Measurements from ENCODE around the gene TRABD2A.

TRABD2A gene

DNA sequence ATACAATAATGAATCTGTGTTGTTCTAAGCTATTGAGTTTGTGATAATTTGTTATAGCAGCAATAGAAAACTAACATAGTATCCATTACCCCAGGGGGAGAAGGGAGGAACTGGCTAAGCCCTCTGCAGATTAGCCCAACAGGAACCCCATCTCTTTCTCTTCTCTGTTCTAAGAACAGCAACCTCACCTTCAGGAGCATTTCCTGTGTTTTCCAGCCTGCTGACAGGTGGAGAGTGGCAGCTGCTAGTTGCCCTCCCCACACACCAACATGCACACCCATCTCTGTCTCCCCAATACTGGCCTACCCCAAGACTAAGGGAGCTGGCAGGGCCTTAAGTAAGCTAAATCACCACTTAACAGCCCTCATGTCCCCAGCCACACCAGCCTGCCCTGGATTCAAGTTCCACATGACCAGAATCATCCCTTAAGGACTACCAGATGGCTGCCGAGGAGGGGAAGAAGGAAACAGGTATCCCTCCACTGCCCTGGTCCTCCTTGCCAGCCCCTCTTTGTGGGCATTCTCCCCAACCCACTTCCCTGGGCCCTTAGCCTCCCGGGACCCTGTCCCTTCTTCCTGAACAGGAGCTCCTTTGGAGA, 52.8 kb downstream of the TRABD2A start:
- H3K4me3 ChIP-seq (ENCODE audit: low read depth in 1 of 2, low read length in 2 of 2) = no peak overlapping the region
- no peaks in the 10 kb centered on the region for H3K9me3 ChIP-seq (ENCODE audit: low read length)
- H3K36me3 ChIP-seq (ENCODE audit: insufficient read depth, low read length) = no peaks in the 10 kb centered on the region
- H3K27me3 ChIP-seq (ENCODE audit: control insufficient read depth in 1 of 2, insufficient read depth in 2 of 2, low read length in 2 of 2) = no peaks in the 10 kb centered on the region
- H3K9ac ChIP-seq (ENCODE audit: low read length) = no peak overlapping the region
- no peaks in the 10 kb centered on the region for H3K4me1 ChIP-seq (ENCODE audit: insufficient read depth, low read length)
- H3K27ac ChIP-seq (ENCODE audit: low read depth, low read length) = no peak overlapping the region

DNA sequence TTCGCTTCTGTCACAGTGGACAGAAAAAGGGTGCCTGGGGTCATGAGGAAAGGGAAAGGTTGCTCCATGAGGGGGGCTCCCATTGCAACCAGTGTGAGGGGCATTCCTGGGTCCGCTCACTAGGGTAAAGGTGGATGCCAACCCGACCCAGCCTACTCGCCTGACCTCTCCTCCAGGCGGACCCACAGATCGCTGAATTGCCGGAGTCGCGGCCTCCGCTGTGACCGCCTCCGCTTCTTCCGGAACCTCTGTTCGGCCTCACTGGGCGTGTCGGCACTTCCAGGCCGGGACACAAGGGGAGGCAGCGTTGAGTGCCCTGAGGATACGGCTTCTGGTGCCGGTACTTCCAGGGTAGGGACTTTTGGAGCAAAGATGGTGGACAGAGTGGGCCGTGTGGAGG, 57.1 kb downstream of the TRABD2A start:
- H3K4me1 ChIP-seq (ENCODE audit: insufficient read depth, low read length) = no peaks in the 10 kb centered on the region
- H3K27me3 ChIP-seq (ENCODE audit: control insufficient read depth in 1 of 2, insufficient read depth in 2 of 2, low read length in 2 of 2) = no peaks in the 10 kb centered on the region
- no peak overlapping the region for H3K9ac ChIP-seq (ENCODE audit: low read length)
- no peaks in the 10 kb centered on the region for H3K9me3 ChIP-seq (ENCODE audit: low read length)
- H3K4me3 ChIP-seq (ENCODE audit: low read depth in 1 of 2, low read length in 2 of 2) = no peak overlapping the region
- H3K27ac ChIP-seq (ENCODE audit: low read depth, low read length) = no peak overlapping the region
- H3K36me3 ChIP-seq (ENCODE audit: insufficient read depth, low read length) = no peaks in the 10 kb centered on the region

DNA sequence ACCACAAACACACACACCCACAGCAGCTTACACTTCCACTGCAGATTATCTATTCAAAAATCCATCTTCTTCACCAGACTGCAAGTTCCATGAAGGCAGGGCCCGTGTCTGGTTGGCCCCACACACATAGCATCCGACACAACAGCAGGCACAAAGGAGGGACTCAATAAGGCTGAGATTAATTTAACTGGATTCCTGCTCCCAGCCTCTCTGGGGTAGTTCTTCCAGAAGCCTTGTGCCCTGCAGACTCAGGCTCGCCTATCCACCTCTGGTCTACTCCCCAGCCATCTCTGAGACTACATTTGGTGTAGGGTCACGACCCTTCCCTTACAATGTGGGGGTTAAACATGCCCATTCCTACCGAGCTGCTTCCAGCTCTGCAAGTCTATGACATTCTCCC, 57.7 kb downstream of the TRABD2A start:
- H3K36me3 ChIP-seq (ENCODE audit: insufficient read depth, low read length) = no peaks in the 10 kb centered on the region
- H3K9ac ChIP-seq (ENCODE audit: low read length) = no peak overlapping the region
- H3K9me3 ChIP-seq (ENCODE audit: low read length) = no peaks in the 10 kb centered on the region
- no peaks in the 10 kb centered on the region for H3K4me1 ChIP-seq (ENCODE audit: insufficient read depth, low read length)
- H3K27me3 ChIP-seq (ENCODE audit: control insufficient read depth in 1 of 2, insufficient read depth in 2 of 2, low read length in 2 of 2) = no peaks in the 10 kb centered on the region
- no peak overlapping the region for H3K4me3 ChIP-seq (ENCODE audit: low read depth in 1 of 2, low read length in 2 of 2)
- no peak overlapping the region for H3K27ac ChIP-seq (ENCODE audit: low read depth, low read length)

DNA sequence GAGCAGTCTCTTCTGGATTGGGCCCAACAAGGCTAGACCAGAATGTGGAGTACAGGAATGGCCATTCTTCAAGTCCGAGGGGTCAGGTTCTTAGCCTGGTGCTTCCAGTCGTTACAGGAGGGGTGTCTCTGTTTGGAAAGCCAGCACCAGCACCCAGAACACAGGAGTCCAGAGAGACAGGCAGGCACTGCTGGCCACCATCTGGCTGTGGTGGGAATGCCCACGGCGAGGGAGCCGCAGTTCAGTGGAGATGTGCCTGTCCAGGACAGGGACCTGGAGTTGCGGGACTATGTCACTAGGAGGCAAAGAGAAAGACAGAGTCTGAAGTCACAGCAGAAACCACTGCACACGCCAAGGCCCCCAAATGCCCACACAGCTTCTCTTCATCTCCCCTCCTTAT, 59.1 kb downstream of the TRABD2A start:
- no peaks in the 10 kb centered on the region for H3K27me3 ChIP-seq (ENCODE audit: control insufficient read depth in 1 of 2, insufficient read depth in 2 of 2, low read length in 2 of 2)
- H3K4me3 ChIP-seq (ENCODE audit: low read depth in 1 of 2, low read length in 2 of 2) = no peak overlapping the region
- no peak overlapping the region for H3K9ac ChIP-seq (ENCODE audit: low read length)

DNA sequence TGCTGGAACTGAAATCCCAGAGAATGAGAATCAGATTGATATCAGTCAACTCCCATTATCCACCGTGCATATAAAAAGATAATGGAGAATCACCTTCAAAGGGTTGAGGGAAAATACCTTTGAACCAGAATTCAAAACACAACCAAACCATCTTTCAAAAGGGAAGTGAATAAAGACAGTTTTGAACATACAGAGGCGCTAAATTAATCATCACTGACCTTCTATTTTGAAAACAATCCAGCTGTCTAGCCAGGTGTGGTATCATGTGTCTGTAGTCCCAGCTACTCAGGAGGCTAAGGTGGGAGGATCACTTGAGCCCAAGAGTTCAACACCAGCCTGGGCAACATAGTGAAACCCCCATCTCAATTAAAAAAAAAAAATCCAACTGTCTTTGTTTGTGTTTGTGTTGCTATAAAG, 63.6 kb downstream of the TRABD2A start:
- no peak overlapping the region for H3K27ac ChIP-seq (ENCODE audit: low read depth, low read length)
- no peaks in the 10 kb centered on the region for H3K9me3 ChIP-seq (ENCODE audit: low read length)
- no peaks in the 10 kb centered on the region for H3K36me3 ChIP-seq (ENCODE audit: insufficient read depth, low read length)
- H3K4me3 ChIP-seq (ENCODE audit: low read depth in 1 of 2, low read length in 2 of 2) = no peak overlapping the region
- no peaks in the 10 kb centered on the region for H3K27me3 ChIP-seq (ENCODE audit: control insufficient read depth in 1 of 2, insufficient read depth in 2 of 2, low read length in 2 of 2)
- H3K9ac ChIP-seq (ENCODE audit: low read length) = no peak overlapping the region
- no peaks in the 10 kb centered on the region for H3K4me1 ChIP-seq (ENCODE audit: insufficient read depth, low read length)

More for the DNA sequence above, 59.1 kb downstream of the TRABD2A start:
- Histone ChIP-seq H3K4me1 (ENCODE audit: insufficient read depth, low read length) (no peaks in the 10 kb centered on the region), H3K27ac (ENCODE audit: low read depth, low read length) (no peak overlapping the region), H3K9me3 (ENCODE audit: low read length) (no peaks in the 10 kb centered on the region), H3K36me3 (ENCODE audit: insufficient read depth, low read length) (no peaks in the 10 kb centered on the region)

DNA sequence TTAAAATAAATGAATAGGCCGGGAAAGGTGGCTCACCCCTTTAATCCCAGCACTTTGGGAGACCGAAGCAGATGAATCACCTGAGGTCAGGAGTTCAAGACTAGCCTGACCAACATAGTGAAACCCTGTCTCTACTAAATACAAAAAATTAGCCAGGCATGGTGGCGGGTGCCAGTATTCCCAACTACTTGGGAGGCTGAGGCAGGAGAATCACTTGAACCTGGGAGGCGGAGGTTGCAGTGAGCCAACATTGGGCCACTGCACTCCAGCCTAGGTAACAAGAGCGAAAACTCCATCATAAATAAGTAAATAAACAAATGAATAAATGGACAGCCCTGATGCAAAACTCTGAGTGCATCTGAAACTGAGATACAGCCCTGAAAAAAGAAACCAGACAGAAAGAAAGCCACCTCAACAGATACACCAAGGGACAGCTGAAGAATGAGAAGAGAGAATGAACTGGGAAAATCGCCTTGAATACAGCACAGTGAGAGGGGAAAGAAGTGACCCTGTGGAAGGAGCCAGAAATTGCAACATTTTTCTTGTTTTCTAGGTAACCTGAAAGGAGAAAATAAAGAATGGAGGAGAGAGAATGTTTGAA, 64.4 kb downstream of the TRABD2A start:
- H3K4me3 ChIP-seq (ENCODE audit: low read depth in 1 of 2, low read length in 2 of 2) = no peak overlapping the region
- H3K27ac ChIP-seq (ENCODE audit: low read depth, low read length) = no peak overlapping the region
- H3K36me3 ChIP-seq (ENCODE audit: insufficient read depth, low read length) = no peaks in the 10 kb centered on the region
- no peaks in the 10 kb centered on the region for H3K9me3 ChIP-seq (ENCODE audit: low read length)
- H3K27me3 ChIP-seq (ENCODE audit: control insufficient read depth in 1 of 2, insufficient read depth in 2 of 2, low read length in 2 of 2) = no peaks in the 10 kb centered on the region
- H3K4me1 ChIP-seq (ENCODE audit: insufficient read depth, low read length) = no peaks in the 10 kb centered on the region
- H3K9ac ChIP-seq (ENCODE audit: low read length) = no peak overlapping the region

DNA sequence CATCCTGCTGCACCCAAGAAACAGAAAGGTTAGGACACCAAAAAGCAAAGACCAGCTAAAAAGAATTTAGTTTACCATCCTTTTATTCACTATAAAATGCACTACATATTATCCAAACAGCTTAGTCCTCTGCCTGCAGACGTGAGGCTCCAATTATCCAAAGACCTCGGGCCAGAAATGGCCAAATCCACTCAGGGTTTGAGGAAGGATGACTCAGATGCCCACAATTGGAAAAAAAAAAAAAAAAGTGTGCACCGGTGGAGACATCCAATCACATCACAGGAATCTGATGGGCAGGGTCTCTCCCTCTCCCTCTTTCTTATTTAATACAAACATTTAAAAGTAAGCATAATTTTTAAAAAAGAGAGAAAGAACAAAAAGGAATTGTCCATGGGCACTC, 65.7 kb downstream of the TRABD2A start:
- Histone ChIP-seq H3K4me3 (ENCODE audit: low read depth in 1 of 2, low read length in 2 of 2) (no peak overlapping the region), H3K27me3 (ENCODE audit: control insufficient read depth in 1 of 2, insufficient read depth in 2 of 2, low read length in 2 of 2) (no peaks in the 10 kb centered on the region), H3K4me1 (ENCODE audit: insufficient read depth, low read length) (no peaks in the 10 kb centered on the region), H3K9ac (ENCODE audit: low read length) (no peak overlapping the region), H3K36me3 (ENCODE audit: insufficient read depth, low read length) (no peaks in the 10 kb centered on the region), H3K27ac (ENCODE audit: low read depth, low read length) (no peak overlapping the region), H3K9me3 (ENCODE audit: low read length) (no peaks in the 10 kb centered on the region)

DNA sequence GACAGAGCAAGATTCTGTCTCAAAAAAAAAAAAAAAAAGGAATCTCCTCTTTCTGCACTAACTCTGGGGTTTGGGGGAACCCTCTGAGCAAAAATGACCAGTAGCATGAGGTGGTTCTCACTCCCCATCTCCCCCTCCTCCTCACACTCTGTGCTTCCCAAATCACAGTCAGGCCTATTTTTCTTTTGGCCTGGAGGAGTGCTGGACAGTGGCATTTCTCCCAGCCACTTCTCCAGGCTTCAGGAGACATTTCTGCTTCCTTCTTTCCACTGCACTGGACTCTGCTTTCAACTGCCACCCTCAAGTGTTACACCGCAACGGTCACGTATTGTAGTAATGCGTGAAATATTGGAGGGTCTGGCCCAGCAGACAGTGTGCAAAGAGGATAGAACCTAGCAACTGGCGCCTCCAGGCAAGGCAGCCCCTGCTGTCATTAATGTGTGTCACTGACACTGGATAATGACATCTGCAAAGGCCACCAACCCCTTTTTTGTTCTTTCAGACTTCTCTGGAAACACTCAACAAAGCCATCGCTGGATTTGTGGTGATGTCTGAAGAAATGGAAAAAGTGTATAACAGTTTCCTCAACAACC, 68.9 kb downstream of the TRABD2A start:
- H3K4me1 ChIP-seq (ENCODE audit: insufficient read depth, low read length) = no peaks in the 10 kb centered on the region
- no peak overlapping the region for H3K27ac ChIP-seq (ENCODE audit: low read depth, low read length)
- no peaks in the 10 kb centered on the region for H3K27me3 ChIP-seq (ENCODE audit: control insufficient read depth in 1 of 2, insufficient read depth in 2 of 2, low read length in 2 of 2)
- no peaks in the 10 kb centered on the region for H3K36me3 ChIP-seq (ENCODE audit: insufficient read depth, low read length)
- no peak overlapping the region for H3K9ac ChIP-seq (ENCODE audit: low read length)
- no peak overlapping the region for H3K4me3 ChIP-seq (ENCODE audit: low read depth in 1 of 2, low read length in 2 of 2)
- H3K9me3 ChIP-seq (ENCODE audit: low read length) = no peaks in the 10 kb centered on the region

DNA sequence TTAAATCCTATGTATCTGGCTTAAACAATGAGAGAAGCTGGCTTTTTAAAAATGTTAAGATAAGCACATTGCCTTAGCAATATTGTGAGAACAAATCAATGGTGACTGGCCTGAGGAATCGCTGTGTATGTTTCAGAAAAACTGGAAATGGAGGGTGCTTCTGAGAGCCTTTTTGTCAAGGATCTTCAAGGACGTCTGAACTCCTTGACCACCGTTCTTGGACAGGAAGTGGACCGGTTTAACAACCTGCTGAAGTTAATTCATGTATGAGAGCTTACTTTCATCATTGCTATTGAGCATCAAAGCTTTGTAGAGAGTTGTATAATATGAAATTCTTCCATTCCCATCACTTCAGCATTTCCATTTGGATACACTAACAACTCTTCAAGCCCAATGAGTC, 72.6 kb downstream of the TRABD2A start:
- H3K9me3 ChIP-seq (ENCODE audit: low read length) = no peaks in the 10 kb centered on the region
- H3K4me1 ChIP-seq (ENCODE audit: insufficient read depth, low read length) = no peaks in the 10 kb centered on the region
- no peak overlapping the region for H3K27ac ChIP-seq (ENCODE audit: low read depth, low read length)
- no peaks in the 10 kb centered on the region for H3K36me3 ChIP-seq (ENCODE audit: insufficient read depth, low read length)
- H3K4me3 ChIP-seq (ENCODE audit: low read depth in 1 of 2, low read length in 2 of 2) = no peak overlapping the region
- H3K9ac ChIP-seq (ENCODE audit: low read length) = no peak overlapping the region
- no peaks in the 10 kb centered on the region for H3K27me3 ChIP-seq (ENCODE audit: control insufficient read depth in 1 of 2, insufficient read depth in 2 of 2, low read length in 2 of 2)

DNA sequence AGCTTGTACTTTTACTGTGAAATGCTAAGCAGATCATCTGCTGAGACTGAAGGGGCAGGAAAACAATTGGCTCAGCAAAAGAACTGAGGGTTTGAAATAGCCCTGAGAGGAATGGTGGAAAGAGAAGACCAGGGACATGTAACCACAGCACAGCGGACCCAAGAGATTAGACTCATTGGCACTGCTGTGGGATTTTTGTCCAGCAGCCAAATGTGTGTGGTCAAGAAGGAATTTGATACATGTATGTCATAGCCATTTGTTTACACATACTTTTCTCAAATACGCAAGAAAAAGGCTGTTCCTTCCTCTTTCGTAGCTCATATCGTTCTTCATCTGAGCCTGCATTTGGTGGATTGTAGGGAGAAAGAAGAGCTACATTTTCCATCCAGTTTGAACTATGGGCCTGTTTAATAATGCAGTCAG, 73.8 kb downstream of the TRABD2A start:
- Histone ChIP-seq H3K4me3 (ENCODE audit: low read depth in 1 of 2, low read length in 2 of 2) (no peak overlapping the region), H3K4me1 (ENCODE audit: insufficient read depth, low read length) (no peaks in the 10 kb centered on the region), H3K36me3 (ENCODE audit: insufficient read depth, low read length) (no peaks in the 10 kb centered on the region), H3K9ac (ENCODE audit: low read length) (no peak overlapping the region), H3K27ac (ENCODE audit: low read depth, low read length) (no peak overlapping the region), H3K9me3 (ENCODE audit: low read length) (no peaks in the 10 kb centered on the region), H3K27me3 (ENCODE audit: control insufficient read depth in 1 of 2, insufficient read depth in 2 of 2, low read length in 2 of 2) (no peaks in the 10 kb centered on the region)

DNA sequence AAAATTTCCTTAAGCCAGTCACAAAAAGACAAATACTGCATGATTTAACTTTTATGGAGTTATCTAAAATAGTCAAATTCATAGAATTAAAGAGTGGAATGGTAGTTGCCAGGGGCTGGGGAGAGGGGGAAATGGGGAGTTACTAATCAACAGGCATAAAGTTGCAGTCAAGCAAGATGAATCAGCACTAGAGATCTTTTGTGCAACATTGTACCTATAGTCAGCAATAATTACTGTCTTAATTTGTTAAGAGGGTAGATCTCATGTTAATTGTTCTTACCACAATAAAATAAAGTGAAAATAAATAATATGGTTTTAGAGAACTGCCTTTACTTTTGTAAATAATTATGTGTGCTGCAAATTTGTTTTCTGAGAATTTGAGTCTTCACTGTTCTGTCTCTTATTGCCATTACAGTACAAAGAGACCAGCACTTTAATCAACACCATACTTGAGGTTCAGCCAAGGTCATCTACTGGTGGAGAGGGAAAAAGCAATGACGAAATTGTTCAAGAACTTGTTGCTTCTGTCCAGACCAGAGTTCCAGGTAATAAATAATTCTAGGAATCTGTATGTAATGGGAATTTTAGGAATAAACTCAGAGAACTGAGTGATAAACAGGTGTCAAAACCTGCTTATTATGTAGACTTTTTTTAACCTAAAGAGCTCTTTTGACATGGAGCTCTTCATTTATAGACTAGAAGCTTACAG, 75.5 kb downstream of the TRABD2A start:
- Histone ChIP-seq H3K9me3 (ENCODE audit: low read length) (no peaks in the 10 kb centered on the region), H3K9ac (ENCODE audit: low read length) (no peak overlapping the region), H3K36me3 (ENCODE audit: insufficient read depth, low read length) (no peaks in the 10 kb centered on the region), H3K27ac (ENCODE audit: low read depth, low read length) (no peak overlapping the region), H3K4me1 (ENCODE audit: insufficient read depth, low read length) (no peaks in the 10 kb centered on the region), H3K27me3 (ENCODE audit: control insufficient read depth in 1 of 2, insufficient read depth in 2 of 2, low read length in 2 of 2) (no peaks in the 10 kb centered on the region), H3K4me3 (ENCODE audit: low read depth in 1 of 2, low read length in 2 of 2) (no peak overlapping the region)
